LHCN-M2 (cell line): Measurements from ENCODE around the gene ANKS3. TPM values are rescaled to one million over a fixed set of nuclear protein-coding genes. Genes with fewer than 3 reads are reported as not detected.

Experiments used
- DNase-seq: peaks from one replicate; pipeline ENCODE4 v3.0.0-alpha.2; 2012; ENCODE audit warnings: low read depth
- total RNA-seq: library from RNA; depleted of rRNA; stranded (reverse); fragments of >200 nt; gene quantifications from 2 replicates; pipeline ENCODE4 v1.2.3, GENCODE V29; 2014; rRNA removed

ANKS3 gene
- total RNA-seq, 1 experiment from 2014 or later, result 14.4 TPM

- DNase-seq, result no peak
Observed at GRCh38 chr16:4651827-4652226, 82.2 kb downstream of the ANKS3 start.

GRCh38 chr16:4650443-4651074 lies 83.5 kb downstream of the ANKS3 start:
- peak; percentile 63 for DNase-seq

GRCh38 chr16:4649744-4650442 lies 84.2 kb downstream of the ANKS3 start:
- DNase-seq, result no peak

GRCh38 chr16:4648917-4649316 lies 85.2 kb downstream of the ANKS3 start:
- no peak for DNase-seq

- no peak for DNase-seq
Observed at GRCh38 chr16:4647644-4647980, 86.5 kb downstream of the ANKS3 start.

GRCh38 chr16:4646773-4647643 lies 87.1 kb downstream of the ANKS3 start:
- DNase-seq, result no peak

Other genes starting within 250 kb of the ANKS3 start
- gene CDIP1, start 195.5 kb downstream of the ANKS3 start, total RNA-seq, result 19.5 and 24.9 TPM in 2 replicates
- gene C16orf96, start 177.9 kb downstream of the ANKS3 start, total RNA-seq, result 0.06 TPM in 1 of 2 replicates, not detected in the other
- gene UBALD1, start 119.4 kb downstream of the ANKS3 start, total RNA-seq, result 4.5 and 7.7 TPM in 2 replicates
- gene MGRN1, start 109.4 kb downstream of the ANKS3 start, total RNA-seq, result 25.5 and 26.6 TPM in 2 replicates
- gene NUDT16L1, start 40.7 kb downstream of the ANKS3 start, total RNA-seq, result 38.9 and 40.4 TPM in 2 replicates
- 0.06 and 0.98 TPM in 2 replicates for gene DNAAF8, start 266 bp upstream of the ANKS3 start, total RNA-seq
- gene ZNF500, start 32.9 kb upstream of the ANKS3 start, total RNA-seq, result 10.9 and 11.8 TPM in 2 replicates
- gene SEPTIN12, start 54.1 kb upstream of the ANKS3 start, total RNA-seq, result not detected in 2 replicates
- gene SMIM22, start 61.1 kb upstream of the ANKS3 start, total RNA-seq, result not detected in 2 replicates
- gene ROGDI, start 68.4 kb upstream of the ANKS3 start, total RNA-seq, result 17.8 and 25.8 TPM in 2 replicates
- 38.3 and 52.8 TPM in 2 replicates for gene GLYR1, start 113.0 kb upstream of the ANKS3 start, total RNA-seq
- 27.6 and 28.1 TPM in 2 replicates for gene UBN1, start 113.2 kb upstream of the ANKS3 start, total RNA-seq
- gene PPL, start 202.9 kb upstream of the ANKS3 start, total RNA-seq, result 0.13 and 0.86 TPM in 2 replicates
- gene SEC14L5, start 224.1 kb upstream of the ANKS3 start, total RNA-seq, result not detected in 2 replicates